22Rv1 (cell line): Measurements from ENCODE around the gene RAD23B.

ENCODE experiments used
- H3K27ac ChIP-seq: fragments of 450-650 bp; 2 replicates; pipeline ENCODE4 v1.5.1; 2017
- CTCF ChIP-seq: fragments of 450-650 bp; IDR thresholded peaks from 2 replicates; pipeline ENCODE4 v1.5.1; 2017; ENCODE audit warnings: mild to moderate bottlenecking
- ZFX ChIP-seq: fragments of 450-650 bp; IDR thresholded peaks from 2 replicates; pipeline ENCODE4 v1.6.1; 2017; ENCODE audit warnings: antibody characterized with exemption, borderline replicate concordance

The RAD23B gene

GRCh38 chr9:107243742-107244141, 39.3 kb upstream of the RAD23B start:
- TF ChIP-seq CTCF (no peak), ZFX (no peak)
- H3K27ac ChIP-seq = peak overlapping the region; percentile 49

- H3K27ac ChIP-seq = no peak overlapping the region
- TF ChIP-seq ZFX (no peak), CTCF (peak; percentile 37)
These were observed 36.5 kb upstream of the RAD23B start for GRCh38 chr9:107246259-107247254.

GRCh38 chr9:107248714-107249113, 34.4 kb upstream of the RAD23B start:
- TF ChIP-seq CTCF (no peak), ZFX (no peak)
- H3K27ac ChIP-seq = no peak overlapping the region

GRCh38 chr9:107249131-107249533, 33.9 kb upstream of the RAD23B start:
- no peak for TF ChIP-seq ZFX
- TF ChIP-seq CTCF = no peak
- no peak overlapping the region for H3K27ac ChIP-seq

GRCh38 chr9:107249665-107250285, 33.3 kb upstream of the RAD23B start:
- TF ChIP-seq CTCF (no peak), ZFX (no peak)
- no peak overlapping the region for H3K27ac ChIP-seq

- H3K27ac ChIP-seq = no peak overlapping the region
- TF ChIP-seq CTCF (no peak), ZFX (no peak)
These were observed 31.2 kb upstream of the RAD23B start for GRCh38 chr9:107251756-107252322.
